ENCODE measurements around the gene RNASE13.
"Not testable (repeated sequence)": the region's sequence is repeated elsewhere in the genome, so short reads cannot be mapped to it uniquely, and the experiment has no call there.

The RNASE13 gene

GRCh38 chr14:21042918-21043317, 8.3 kb upstream of the RNASE13 start:
- no peak for DNase-seq
- no peak for TF ChIP-seq GATA1 (IDR thresholded peaks at IDR 0.05; ENCODE audit: low read depth, low read length)
- TF ChIP-seq POLR2A (IDR thresholded peaks at IDR 0.05; ENCODE audit: low read length): no peak

- peak; percentile 14 to 27 for DNase-seq
- TF ChIP-seq GATA1 (IDR thresholded peaks at IDR 0.05; ENCODE audit: low read depth, low read length) (no peak), POLR2A (IDR thresholded peaks at IDR 0.05; ENCODE audit: low read length) (no peak)
Measured at GRCh38 chr14:21041676-21042433, 7.2 kb upstream of the RNASE13 start, which contains the start of gene RNASE7. RNASE7 (plus strand) TSS chr14:21042362; CDS start chr14:21042993, 631 bp downstream.

GRCh38 chr14:21040941-21041340, 6.3 kb upstream of the RNASE13 start:
- not testable (repeated sequence) for DNase-seq

- no peak for DNase-seq
- TF ChIP-seq POLR2A (IDR thresholded peaks at IDR 0.05; ENCODE audit: low read length) (no peak), GATA1 (IDR thresholded peaks at IDR 0.05; ENCODE audit: low read depth, low read length) (no peak)
Measured at GRCh38 chr14:21040370-21040925, 5.8 kb upstream of the RNASE13 start.

- no peak for TF ChIP-seq POLR2A (IDR thresholded peaks at IDR 0.05; ENCODE audit: low read length)
- TF ChIP-seq GATA1 (IDR thresholded peaks at IDR 0.05; ENCODE audit: low read depth, low read length): no peak
- DNase-seq: peak; percentile 31 to 36
Measured at GRCh38 chr14:21039585-21040369, 5.2 kb upstream of the RNASE13 start.

- TF ChIP-seq POLR2A (IDR thresholded peaks at IDR 0.05; ENCODE audit: low read length) (no peak), GATA1 (IDR thresholded peaks at IDR 0.05; ENCODE audit: low read depth, low read length) (no peak)
- DNase-seq: no peak
Measured at GRCh38 chr14:21038441-21039422, 4.1 kb upstream of the RNASE13 start.

- TF ChIP-seq GATA1 (IDR thresholded peaks at IDR 0.05; ENCODE audit: low read depth, low read length) (no peak), POLR2A (IDR thresholded peaks at IDR 0.05; ENCODE audit: low read length) (no peak)
- DNase-seq: no peak
Measured at GRCh38 chr14:21037156-21037555, 2.5 kb upstream of the RNASE13 start.

GRCh38 chr14:21036751-21037150, 2.1 kb upstream of the RNASE13 start:
- TF ChIP-seq POLR2A (IDR thresholded peaks at IDR 0.05; ENCODE audit: low read length): no peak
- no peak for TF ChIP-seq GATA1 (IDR thresholded peaks at IDR 0.05; ENCODE audit: low read depth, low read length)
- no peak for DNase-seq

GRCh38 chr14:21033133-21033698, 1.4 kb downstream of the RNASE13 start:
- TF ChIP-seq POLR2A (IDR thresholded peaks at IDR 0.05; ENCODE audit: low read length) (no peak), GATA1 (IDR thresholded peaks at IDR 0.05; ENCODE audit: low read depth, low read length) (no peak)
- no peak for DNase-seq

GRCh38 chr14:21032326-21033132, 2.1 kb downstream of the RNASE13 start:
- no peak for TF ChIP-seq POLR2A (IDR thresholded peaks at IDR 0.05; ENCODE audit: low read length)
- TF ChIP-seq GATA1 (IDR thresholded peaks at IDR 0.05; ENCODE audit: low read depth, low read length): no peak
- DNase-seq: no peak

- TF ChIP-seq POLR2A (IDR thresholded peaks at IDR 0.05; ENCODE audit: low read length) (no peak), GATA1 (IDR thresholded peaks at IDR 0.05; ENCODE audit: low read depth, low read length) (no peak)
- DNase-seq: no peak
Measured at GRCh38 chr14:21030531-21030930, 4.1 kb downstream of the RNASE13 start.

- no peak for DNase-seq
- no peak for TF ChIP-seq GATA1 (IDR thresholded peaks at IDR 0.05; ENCODE audit: low read depth, low read length)
- no peak for TF ChIP-seq POLR2A (IDR thresholded peaks at IDR 0.05; ENCODE audit: low read length)
Measured at GRCh38 chr14:21029917-21030316, 4.7 kb downstream of the RNASE13 start, which contains the start of gene TPPP2. TPPP2 (plus strand) TSS chr14:21030217; CDS start chr14:21030582, 365 bp downstream.

Measured in erythroblast (primary cell).